C4-2B (cell line): Measurements from ENCODE around the gene PON3.

Experiments used
- CTCF ChIP-seq: fragments of 450-650 bp; conservative IDR thresholded peaks from 2 replicates; pipeline ENCODE4 v1.5.1; 2017; ENCODE audit warnings: mild to moderate bottlenecking
- ZFX ChIP-seq: fragments of 450-650 bp; IDR thresholded peaks from 2 replicates; pipeline ENCODE4 v1.6.1; 2017

- TF ChIP-seq CTCF (no peak), ZFX (no peak)
Measured at GRCh38 chr7:95319570-95319969, 76.6 kb downstream of the PON3 start.
